Parathyroid adenoma (tissue), 2 donors: ENCODE results near the gene PRKAR1B.

ENCODE experiments used
- H2AFZ ChIP-seq: fragments of 300-600 bp; sonication (generic); one replicate; pipeline ENCODE4 v1.7.0; 2017; ENCODE audit warnings: antibody characterized with exemption, mild to moderate bottlenecking
- H3K27ac ChIP-seq: fragments of 300-600 bp; sonication (generic); one replicate; pipeline ENCODE4 v1.7.0; 2017
- H3K27me3 ChIP-seq: fragments of 300-600 bp; sonication (generic); one replicate; pipeline ENCODE4 v1.7.0; 2017; ENCODE audit warnings: low read length; ENCODE audit not compliant: control insufficient read depth, insufficient read depth
- H3K36me3 ChIP-seq: fragments of 300-600 bp; sonication (generic); one replicate; pipeline ENCODE4 v1.7.0; 2017; ENCODE audit warnings: low read length; ENCODE audit not compliant: control insufficient read depth, insufficient read depth
- H3K4me1 ChIP-seq: fragments of 300-600 bp; sonication (generic); one replicate; pipeline ENCODE4 v1.7.0; 2017; ENCODE audit warnings: control low read depth
- H3K4me2 ChIP-seq: fragments of 300-600 bp; sonication (generic); one replicate; pipeline ENCODE4 v1.7.0; 2017; ENCODE audit warnings: low read length
- H3K4me3 ChIP-seq: fragments of 300-600 bp; sonication (generic); one replicate; pipeline ENCODE4 v1.7.0; 2017; ENCODE audit warnings: low read depth, low read length
- H3K79me2 ChIP-seq: fragments of 300-600 bp; sonication (generic); one replicate; pipeline ENCODE4 v1.7.0; 2017; ENCODE audit warnings: control low read depth
- H3K9ac ChIP-seq: fragments of 300-600 bp; sonication (generic); one replicate; pipeline ENCODE4 v1.7.0; 2017; ENCODE audit warnings: mild to moderate bottlenecking
- H3K9me3 ChIP-seq: fragments of 300-600 bp; sonication (generic); one replicate; pipeline ENCODE4 v1.7.0; 2017; ENCODE audit warnings: low read length; ENCODE audit not compliant: control insufficient read depth
- TF ChIP-seq, protein P1 (sequence below): fragments of 300-600 bp; sonication (generic); IDR thresholded peaks from one replicate; pipeline ENCODE4 v1.7.0; 2017; ENCODE audit warnings: antibody characterized with exemption, mild to moderate bottlenecking
- donor health status: primary hyperparathyroidism.

The PRKAR1B gene

DNA sequence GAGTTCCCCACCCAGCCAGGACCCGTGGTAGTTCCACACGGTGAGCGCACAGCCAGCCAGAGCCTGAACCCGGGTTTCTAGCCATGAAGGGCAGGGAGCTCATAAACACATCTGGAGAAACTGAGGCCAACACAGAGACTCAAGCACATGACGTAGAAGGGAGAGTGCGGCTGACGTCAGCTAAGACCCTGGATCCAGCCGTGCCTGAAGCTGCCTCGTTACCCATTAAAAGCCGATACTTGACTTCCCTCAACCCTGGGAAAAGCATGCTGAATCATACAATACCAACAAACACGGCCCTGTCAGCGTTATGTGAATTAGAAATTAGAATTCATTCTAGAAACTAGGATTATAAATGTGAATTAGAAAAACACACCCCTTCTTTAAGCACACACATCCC is 142.3 kb downstream of the PRKAR1B start:
- H3K36me3 ChIP-seq = no peaks in the 10 kb centered on the region
- TF ChIP-seq, protein P1, sequence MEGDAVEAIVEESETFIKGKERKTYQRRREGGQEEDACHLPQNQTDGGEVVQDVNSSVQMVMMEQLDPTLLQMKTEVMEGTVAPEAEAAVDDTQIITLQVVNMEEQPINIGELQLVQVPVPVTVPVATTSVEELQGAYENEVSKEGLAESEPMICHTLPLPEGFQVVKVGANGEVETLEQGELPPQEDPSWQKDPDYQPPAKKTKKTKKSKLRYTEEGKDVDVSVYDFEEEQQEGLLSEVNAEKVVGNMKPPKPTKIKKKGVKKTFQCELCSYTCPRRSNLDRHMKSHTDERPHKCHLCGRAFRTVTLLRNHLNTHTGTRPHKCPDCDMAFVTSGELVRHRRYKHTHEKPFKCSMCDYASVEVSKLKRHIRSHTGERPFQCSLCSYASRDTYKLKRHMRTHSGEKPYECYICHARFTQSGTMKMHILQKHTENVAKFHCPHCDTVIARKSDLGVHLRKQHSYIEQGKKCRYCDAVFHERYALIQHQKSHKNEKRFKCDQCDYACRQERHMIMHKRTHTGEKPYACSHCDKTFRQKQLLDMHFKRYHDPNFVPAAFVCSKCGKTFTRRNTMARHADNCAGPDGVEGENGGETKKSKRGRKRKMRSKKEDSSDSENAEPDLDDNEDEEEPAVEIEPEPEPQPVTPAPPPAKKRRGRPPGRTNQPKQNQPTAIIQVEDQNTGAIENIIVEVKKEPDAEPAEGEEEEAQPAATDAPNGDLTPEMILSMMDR = no peak
- no peaks in the 10 kb centered on the region for H3K4me1 ChIP-seq
- H2AFZ ChIP-seq = no peak overlapping the region
- H3K4me2 ChIP-seq = no peak overlapping the region
- H3K4me3 ChIP-seq = no peak overlapping the region
- no peaks in the 10 kb centered on the region for H3K79me2 ChIP-seq
- H3K9me3 ChIP-seq = no peaks in the 10 kb centered on the region
- H3K9ac ChIP-seq = no peak overlapping the region
- H3K27ac ChIP-seq = no peak overlapping the region
- no peaks in the 10 kb centered on the region for H3K27me3 ChIP-seq

- H3K36me3 ChIP-seq = no peaks in the 10 kb centered on the region
- TF ChIP-seq, protein P1 = no peak
These were observed 143.0 kb downstream of the PRKAR1B start for GRCh38 chr7:584122-584465.

DNA sequence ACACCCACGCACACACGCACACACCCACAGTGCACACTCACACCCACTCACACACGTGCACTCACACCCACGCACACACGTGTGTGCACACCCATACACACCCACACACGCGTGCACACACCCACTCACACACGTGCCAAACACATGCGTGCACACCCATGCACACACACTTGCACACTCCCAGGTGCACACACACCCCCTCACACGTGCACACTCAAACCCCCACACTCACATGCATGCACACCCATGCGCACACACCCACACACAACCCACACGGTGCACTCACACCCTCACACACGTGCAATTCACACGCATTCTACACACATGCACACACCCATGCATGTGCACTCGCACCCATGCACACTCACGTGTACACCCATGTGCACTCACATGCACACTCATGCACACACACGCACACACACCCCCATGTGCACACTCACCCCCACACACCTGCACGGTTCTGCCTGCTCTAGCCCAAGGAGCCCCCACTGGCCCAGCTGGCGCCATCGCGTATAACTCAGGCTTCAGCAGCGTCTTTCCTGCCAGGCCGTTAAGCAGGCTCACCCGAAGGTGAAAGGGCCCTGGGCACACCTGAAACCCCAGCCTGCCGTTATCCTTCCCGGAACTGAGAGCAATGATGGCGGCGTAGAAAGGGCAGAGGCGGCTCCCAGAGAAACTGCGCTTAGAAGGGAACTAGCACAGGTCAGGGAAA is 143.5 kb downstream of the PRKAR1B start:
- Histone ChIP-seq H3K27ac (no peak overlapping the region), H2AFZ (no peak overlapping the region), H3K79me2 (no peaks in the 10 kb centered on the region), H3K4me2 (no peak overlapping the region), H3K4me3 (no peak overlapping the region), H3K27me3 (no peaks in the 10 kb centered on the region), H3K4me1 (no peaks in the 10 kb centered on the region), H3K9ac (no peak overlapping the region), H3K36me3 (no peaks in the 10 kb centered on the region), H3K9me3 (no peaks in the 10 kb centered on the region)
- TF ChIP-seq, protein P1 = no peak

More at GRCh38 chr7:584122-584465, 143.0 kb downstream of the PRKAR1B start:
- no peak overlapping the region for H3K9ac ChIP-seq
- H3K79me2 ChIP-seq = no peaks in the 10 kb centered on the region
- no peak overlapping the region for H3K4me3 ChIP-seq
- no peak overlapping the region for H2AFZ ChIP-seq
- no peak overlapping the region for H3K4me2 ChIP-seq
- H3K4me1 ChIP-seq = no peaks in the 10 kb centered on the region
- no peaks in the 10 kb centered on the region for H3K27me3 ChIP-seq
- no peaks in the 10 kb centered on the region for H3K9me3 ChIP-seq
- H3K27ac ChIP-seq = no peak overlapping the region

- Histone ChIP-seq H3K27me3 (no peaks in the 10 kb centered on the region), H2AFZ (no peak overlapping the region), H3K4me3 (no peak overlapping the region), H3K4me2 (no peak overlapping the region), H3K27ac (no peak overlapping the region), H3K9me3 (no peaks in the 10 kb centered on the region), H3K4me1 (no peaks in the 10 kb centered on the region), H3K79me2 (no peaks in the 10 kb centered on the region), H3K36me3 (no peaks in the 10 kb centered on the region), H3K9ac (no peak overlapping the region)
- TF ChIP-seq, protein P1 = no peak
These were observed 144.2 kb downstream of the PRKAR1B start for GRCh38 chr7:582931-583330.
